Measurements from ENCODE around the gene PRRG1.

DNA sequence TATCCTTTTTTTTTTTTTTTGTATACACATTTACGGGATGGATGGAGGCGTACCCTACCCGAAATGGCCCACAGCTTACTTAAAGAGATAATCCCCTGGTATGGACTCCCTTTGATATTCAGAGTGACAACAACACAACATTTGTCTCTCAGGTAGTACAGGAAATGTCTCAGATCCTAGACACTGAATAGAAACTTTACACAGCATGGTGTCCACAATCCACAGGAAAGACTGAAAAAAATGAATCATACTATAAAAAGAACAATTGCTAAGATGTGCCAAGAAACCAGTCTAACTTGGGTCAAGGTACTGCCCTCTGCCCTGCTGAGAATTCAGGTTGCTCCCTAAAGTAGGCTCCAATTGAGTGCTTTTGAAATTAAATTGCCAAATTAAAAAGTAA, 121.5 kb downstream of the PRRG1 start:
- no peak for TF ChIP-seq CTCF (conservative IDR thresholded peaks at IDR 0.05 in 1 of 2, IDR thresholded peaks at IDR 0.05 in 1 of 2; ENCODE audit: extremely low read depth in 1 of 2, insufficient read depth in 1 of 2, low read depth in 1 of 2, low read length in 2 of 2)
- no peak for TF ChIP-seq EZH2 (IDR thresholded peaks at IDR 0.05; ENCODE audit: borderline replicate concordance, low read length)

Data from mammary epithelial cell (primary cell).